K562 (cell line): Measurements from ENCODE around the gene WDR27. TPM values are rescaled to one million over a fixed set of nuclear protein-coding genes. Genes with fewer than 3 reads are reported as not detected.

Source experiments
- AFF1 ChIP-seq, 2 experiments: fragments of 450-650 bp; IDR thresholded peaks; 2 replicates each; pipeline ENCODE4 v1.6.1; 2018; ENCODE audit warnings: mild to moderate bottlenecking in 2 of 2, low read depth in 1 of 2; ENCODE audit not compliant: partially characterized antibody in 2 of 2
- BCLAF1 ChIP-seq, 2 experiments: fragments of 450-650 bp in 1 of 2; IDR thresholded peaks; 2 replicates each; pipeline ENCODE4 v1.6.1; 2011 to 2017; ENCODE audit warnings: low read depth in 2 of 2, antibody characterized with exemption in 1 of 2, borderline replicate concordance in 1 of 2, low read length in 1 of 2, mild to moderate bottlenecking in 1 of 2, mixed read lengths in 1 of 2; ENCODE audit not compliant: control insufficient read depth in 1 of 2
- CBX3 ChIP-seq, 2 experiments: IDR thresholded peaks; 1 replicate in 1 of 2; 2 replicates in 1 of 2; pipeline ENCODE4 v1.6.1; 2012; ENCODE audit warnings: inconsistent platforms in 2 of 2, low read length in 2 of 2, borderline replicate concordance in 1 of 2, control low read depth in 1 of 2
- ESRRA ChIP-seq: fragments of 450-650 bp; IDR thresholded peaks from 2 replicates; pipeline ENCODE4 v1.6.1; 2014; ENCODE audit warnings: low read depth, mild to moderate bottlenecking, moderate library complexity, borderline replicate concordance
- HDAC8 ChIP-seq: fragments of 450-650 bp; IDR thresholded peaks from 2 replicates; pipeline ENCODE4 v1.6.1; 2016; ENCODE audit warnings: mild to moderate bottlenecking, missing genetic modification characterization, moderate library complexity, missing compliant biosample characterization
- NCOA6 ChIP-seq: fragments of 450-650 bp; IDR thresholded peaks from 2 replicates; pipeline ENCODE4 v1.6.1; 2017; ENCODE audit warnings: mild to moderate bottlenecking
- RB1 ChIP-seq: fragments of 450-650 bp; IDR thresholded peaks from 2 replicates; pipeline ENCODE4 v1.6.1; 2017; ENCODE audit warnings: low read depth, mild to moderate bottlenecking
- RBBP5 ChIP-seq: fragments of 200-600 bp; sonication (generic); IDR thresholded peaks from 2 replicates; pipeline ENCODE4 v1.6.1; 2012; ENCODE audit warnings: borderline replicate concordance, mild to moderate bottlenecking, low read length, control low read depth, inconsistent platforms; ENCODE audit not compliant: insufficient read depth, poor library complexity, severe bottlenecking
- RCOR1 ChIP-seq, 2 experiments: IDR thresholded peaks; 2 replicates each; pipeline ENCODE4 v1.6.1; 2012; ENCODE audit warnings: low read depth in 2 of 2, low read length in 2 of 2, borderline replicate concordance in 1 of 2, improper control_type of control experiment in 1 of 2
- SMAD4 ChIP-seq: fragments of 250-450 bp; sonication (Bioruptor Pico); conservative IDR thresholded peaks from 2 replicates; pipeline ENCODE4 v1.8.0; 2021; ENCODE audit warnings: inconsistent platforms, mild to moderate bottlenecking, moderate library complexity
- SMARCA4 ChIP-seq: fragments of 450-650 bp; IDR thresholded peaks from 2 replicates; pipeline ENCODE4 v1.6.1; 2016
- SP1 ChIP-seq: sonication (generic); formaldehyde crosslinking; IDR thresholded peaks from 2 replicates; pipeline ENCODE4 v1.8.1; 2022; ENCODE audit warnings: mild to moderate bottlenecking, missing genetic modification reagents
- TEAD4 ChIP-seq, 2 experiments: sonication (generic) in 1 of 2; formaldehyde crosslinking in 1 of 2; IDR thresholded peaks; 2 replicates each; pipeline versions ENCODE4 v1.6.1 to v1.8.0; 2012 to 2022; ENCODE audit warnings: borderline replicate concordance in 1 of 2, inconsistent platforms in 1 of 2, low read length in 1 of 2, mild to moderate bottlenecking in 1 of 2, missing genetic modification reagents in 1 of 2
- polyA plus RNA-seq, 8 experiments: library from polyadenylated mRNA; depleted of rRNA in 4 of 8; stranded (reverse) in 5 of 8; unstranded in 3 of 8; fragments of >200 nt; fragmentation: Nextera tagmentation in 2 of 8; fragmentation: Illumina TruSeq in 1 of 8; extraction: Ambion mirVana in 2 of 8; extraction: Trizol in 1 of 8; gene quantifications; 2 replicates each; pipeline versions ENCODE4 v1.2.1 to v1.2.3, GENCODE V29; 2011 to 2014; ENCODE audit warnings: inconsistent platforms in 1 of 8, missing spikeins in 1 of 8
- total RNA-seq, 7 experiments: library from RNA; depleted of rRNA in 6 of 7; stranded (reverse); fragments of >200 nt in 6 of 7; fragmentation: Illumina TruSeq in 2 of 7; extraction: Trizol in 2 of 7; gene quantifications; 2 replicates each; pipeline versions ENCODE4 v1.2.1 to v1.2.3, GENCODE V29; 2011 to 2021; ENCODE audit warnings: low replicate concordance in 1 of 7

Gene WDR27
- total and polyA plus RNA-seq, 9 of the 15 experiments (the other 6 are each of a cell fraction or from before 2014, with no cell fraction given): 4.3 to 77.2 (median 22.7) TPM

DNA sequence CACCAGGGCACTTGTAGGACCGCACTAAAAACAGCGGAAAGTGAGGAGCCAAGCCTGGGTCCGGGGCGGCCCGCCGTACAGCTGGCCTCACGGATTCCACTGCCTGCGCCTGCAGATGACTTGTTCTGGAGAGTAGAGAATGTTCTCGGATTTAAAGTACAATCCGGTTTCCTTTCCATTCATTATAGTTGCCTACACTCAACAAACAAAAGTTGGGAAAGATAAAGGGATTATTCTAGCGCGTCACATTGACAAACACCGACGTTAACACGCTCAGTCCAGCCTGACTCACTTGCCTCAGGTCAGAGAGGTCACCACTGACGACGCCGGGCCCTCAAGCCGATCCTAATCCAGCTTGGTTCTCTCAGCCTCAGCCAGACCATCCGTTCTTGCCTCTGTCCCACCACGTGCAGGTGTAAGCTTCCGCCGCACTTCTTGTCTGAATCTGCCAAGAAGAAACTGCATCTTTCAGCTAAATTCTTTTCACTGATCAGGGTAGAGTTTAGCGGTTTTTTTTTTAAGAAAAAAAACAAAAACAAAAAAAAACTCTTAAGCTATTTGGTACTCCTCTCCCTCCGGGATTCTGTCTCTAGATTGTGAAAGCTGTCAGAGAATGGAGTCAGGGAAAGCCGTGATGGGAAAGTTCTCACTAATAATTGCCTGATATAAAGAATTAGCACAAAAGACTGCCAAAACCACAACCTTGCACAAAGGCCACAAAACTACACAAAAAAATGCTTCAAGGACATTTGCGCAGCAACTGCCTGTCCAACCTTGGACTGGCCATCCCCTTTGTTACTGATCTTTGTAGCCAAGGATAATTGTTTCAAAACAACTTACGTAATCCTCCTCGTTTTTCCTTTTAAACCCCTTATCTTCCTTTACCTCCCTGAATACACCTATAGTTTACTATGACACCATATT is 23.6 kb upstream of the WDR27 start (continued):
- no peak for TF ChIP-seq BCLAF1 (IDR thresholded peaks at IDR 0.05; ENCODE audit: borderline replicate concordance in 1 of 2, control insufficient read depth in 1 of 2, low read depth in 2 of 2, low read length in 1 of 2)
- TF ChIP-seq SMARCA4: peak; percentile 81
- TF ChIP-seq CBX3 (IDR thresholded peaks at IDR 0.05; ENCODE audit: borderline replicate concordance in 1 of 2, low read length in 2 of 2): peak in 1 of 2 experiments; percentile 55; a peak in 1 of 3 replicates
- peak; percentile 67 for TF ChIP-seq RBBP5
- peak in 1 of 2 experiments; percentile 70; a peak in 2 of 4 replicates for TF ChIP-seq RCOR1 (IDR thresholded peaks at IDR 0.05; ENCODE audit: borderline replicate concordance in 1 of 2, low read depth in 2 of 2, low read length in 2 of 2)
- TF ChIP-seq NCOA6: peak; percentile 74; the same call in 1 of the 2 replicates
- TF ChIP-seq HDAC8: peak; percentile 9; the same call in 1 of the 2 replicates
- TF ChIP-seq ESRRA: peak; percentile 58
- peak; percentile 56; the same call in 1 of the 2 replicates for TF ChIP-seq SP1
- peak in 1 of 2 experiments; percentile 45 for TF ChIP-seq AFF1 (IDR thresholded peaks at IDR 0.05; ENCODE audit: low read depth in 1 of 2, partially characterized antibody in 2 of 2)
- TF ChIP-seq SMAD4: peak; percentile 79; the same call in 1 of the 2 replicates
- TF ChIP-seq RB1: no peak
- TF ChIP-seq TEAD4 (IDR thresholded peaks at IDR 0.05; ENCODE audit: low read length): 0 out of 2 replicates have a peak, but pooled peaks have one; percentile 21
- no peak for TF ChIP-seq TEAD4 (CRISPR knock-in tag; IDR thresholded peaks at IDR 0.05; ENCODE audit: borderline replicate concordance)
